Neutrophil (primary cell): ENCODE measurements around the gene CMTM6.
A peak's percentile ranks its signal among the peaks of the same experiment; 100 is the strongest.
"Not testable (repeated sequence)": the region's sequence is repeated elsewhere in the genome, so short reads cannot be mapped to it uniquely, and the experiment has no call there.

Experiments used
- H3K27ac ChIP-seq: fragments of 200-600 bp; sonication (generic); 2 replicates; pipeline ENCODE4 v1.5.1; 2016; ENCODE audit warnings: mild to moderate bottlenecking, moderate library complexity
- H3K27me3 ChIP-seq: fragments of 200-600 bp; sonication (generic); 2 replicates; pipeline ENCODE4 v1.6.0; 2016; ENCODE audit warnings: mild to moderate bottlenecking
- H3K36me3 ChIP-seq: fragments of 200-600 bp; sonication (generic); 2 replicates; pipeline ENCODE4 v1.5.1; 2017
- H3K4me1 ChIP-seq, 2 experiments: fragments of 200-600 bp in 1 of 2; sonication (generic) in 1 of 2; 1 replicate in 1 of 2; 2 replicates in 1 of 2; pipeline versions ENCODE4 v1.5.1 to v1.6.1; 2013 to 2016; ENCODE audit warnings: low read depth in 1 of 2, low read length in 1 of 2, mild to moderate bottlenecking in 1 of 2, moderate library complexity in 1 of 2; ENCODE audit not compliant: control insufficient read depth in 1 of 2, insufficient read depth in 1 of 2
- H3K4me3 ChIP-seq, 2 experiments: fragments of 200-600 bp in 1 of 2; sonication (generic) in 1 of 2; 1 replicate in 1 of 2; 2 replicates in 1 of 2; pipeline ENCODE4 v1.5.1; 2013 to 2016; ENCODE audit warnings: low read depth in 1 of 2, low read length in 1 of 2, mild to moderate bottlenecking in 1 of 2, moderate library complexity in 1 of 2
- H3K9me3 ChIP-seq: fragments of 200-600 bp; sonication (generic); 2 replicates; pipeline ENCODE4 v1.5.1; 2016
- TF ChIP-seq, protein P1 (sequence below): fragments of 200-600 bp; sonication (generic); IDR thresholded peaks from 2 replicates; pipeline ENCODE4 v1.5.1; 2016; ENCODE audit warnings: antibody characterized with exemption

The CMTM6 gene

DNA sequence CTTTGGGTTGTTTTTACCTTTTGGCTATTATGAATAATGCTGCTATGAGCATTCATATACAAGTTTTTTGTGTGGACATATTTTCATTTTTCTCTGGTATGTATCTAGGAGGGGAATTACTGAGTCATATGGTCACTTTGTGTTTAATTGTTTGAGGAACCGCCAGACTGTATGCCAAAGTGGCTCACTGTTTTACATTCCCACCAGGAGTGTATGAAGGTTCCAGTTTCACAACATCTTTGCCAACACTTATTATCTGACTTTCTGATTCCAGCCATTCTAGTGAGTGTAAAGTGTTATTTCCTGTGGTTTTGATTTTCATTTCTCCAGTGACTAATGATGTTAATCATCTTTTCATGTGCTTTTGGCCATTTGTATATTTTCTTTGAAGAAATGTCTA lies 59.2 kb downstream of the CMTM6 start:
- Histone ChIP-seq H3K36me3 (no peaks in the 10 kb centered on the region), H3K27me3 (no peaks in the 10 kb centered on the region), H3K4me1 (peaks cover 42 to 43% of the 10 kb centered on the region in 2 experiments), H3K9me3 (no peaks in the 10 kb centered on the region), H3K4me3 (no peak overlapping the region), H3K27ac (peak overlapping the region; percentile 73)
- TF ChIP-seq, protein P1, sequence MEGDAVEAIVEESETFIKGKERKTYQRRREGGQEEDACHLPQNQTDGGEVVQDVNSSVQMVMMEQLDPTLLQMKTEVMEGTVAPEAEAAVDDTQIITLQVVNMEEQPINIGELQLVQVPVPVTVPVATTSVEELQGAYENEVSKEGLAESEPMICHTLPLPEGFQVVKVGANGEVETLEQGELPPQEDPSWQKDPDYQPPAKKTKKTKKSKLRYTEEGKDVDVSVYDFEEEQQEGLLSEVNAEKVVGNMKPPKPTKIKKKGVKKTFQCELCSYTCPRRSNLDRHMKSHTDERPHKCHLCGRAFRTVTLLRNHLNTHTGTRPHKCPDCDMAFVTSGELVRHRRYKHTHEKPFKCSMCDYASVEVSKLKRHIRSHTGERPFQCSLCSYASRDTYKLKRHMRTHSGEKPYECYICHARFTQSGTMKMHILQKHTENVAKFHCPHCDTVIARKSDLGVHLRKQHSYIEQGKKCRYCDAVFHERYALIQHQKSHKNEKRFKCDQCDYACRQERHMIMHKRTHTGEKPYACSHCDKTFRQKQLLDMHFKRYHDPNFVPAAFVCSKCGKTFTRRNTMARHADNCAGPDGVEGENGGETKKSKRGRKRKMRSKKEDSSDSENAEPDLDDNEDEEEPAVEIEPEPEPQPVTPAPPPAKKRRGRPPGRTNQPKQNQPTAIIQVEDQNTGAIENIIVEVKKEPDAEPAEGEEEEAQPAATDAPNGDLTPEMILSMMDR: no peak

DNA sequence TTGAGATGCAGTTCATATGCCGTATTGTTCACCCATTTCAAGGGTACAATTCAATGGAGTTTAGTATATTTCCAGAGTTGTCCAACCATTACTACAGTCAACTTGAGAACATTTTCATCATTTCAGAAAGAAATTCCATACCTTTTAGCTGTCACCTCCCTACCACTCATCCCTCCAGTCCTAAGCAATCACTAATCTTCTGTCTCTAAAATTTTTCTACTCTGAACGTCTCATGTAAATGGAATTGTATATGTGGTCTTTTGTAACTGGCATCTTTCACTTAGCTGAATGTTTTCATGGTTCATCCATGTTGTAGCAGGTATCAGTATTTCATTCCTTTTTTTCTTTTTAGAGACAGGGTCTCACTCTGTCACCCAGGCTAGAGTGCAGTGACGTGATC lies 59.9 kb downstream of the CMTM6 start:
- Histone ChIP-seq H3K36me3 (no peaks in the 10 kb centered on the region), H3K4me3 (no peak overlapping the region), H3K9me3 (no peaks in the 10 kb centered on the region), H3K27me3 (no peaks in the 10 kb centered on the region), H3K27ac (peak overlapping the region; percentile 73), H3K4me1 (peaks cover 39 to 41% of the 10 kb centered on the region in 2 experiments)
- TF ChIP-seq, protein P1: no peak

DNA sequence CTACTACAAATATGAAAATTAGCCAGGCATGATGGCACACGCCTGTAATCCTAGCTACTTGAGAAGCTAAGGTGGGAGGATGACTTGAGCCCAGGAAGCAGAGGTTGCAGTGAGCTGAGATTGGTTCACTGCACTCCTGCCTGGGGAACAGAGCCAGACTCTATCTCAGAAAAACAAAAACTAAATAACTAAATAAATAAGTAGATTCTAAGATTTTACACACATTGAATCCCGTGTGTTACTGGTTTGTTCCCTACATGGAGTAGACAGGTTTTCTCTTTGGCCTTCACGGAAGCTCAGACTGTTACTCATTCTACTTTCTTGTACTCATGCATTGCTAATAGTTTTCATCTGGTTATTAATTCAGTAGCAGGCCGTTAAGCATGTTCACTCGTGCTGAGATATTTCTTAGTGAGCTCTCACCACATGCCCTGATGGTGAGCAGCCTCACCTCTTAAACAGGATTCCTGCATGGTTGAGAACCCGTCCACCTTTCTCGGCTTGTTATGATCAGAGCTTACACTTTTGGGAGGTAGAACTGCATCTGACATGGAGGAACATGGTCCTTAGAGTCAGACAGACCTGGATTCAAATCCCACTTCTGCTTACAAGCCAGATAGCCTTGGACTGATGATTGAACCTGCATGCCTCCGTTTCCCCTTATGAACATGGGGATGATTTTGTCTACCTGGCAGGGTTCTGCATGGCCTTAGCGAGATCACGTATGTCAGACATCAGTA lies 61.9 kb downstream of the CMTM6 start:
- H3K4me3 ChIP-seq: no peak overlapping the region
- no peaks in the 10 kb centered on the region for H3K9me3 ChIP-seq
- H3K27me3 ChIP-seq: no peaks in the 10 kb centered on the region
- H3K36me3 ChIP-seq: no peaks in the 10 kb centered on the region
- H3K4me1 ChIP-seq: peaks cover 31 to 32% of the 10 kb centered on the region in 2 experiments
- TF ChIP-seq, protein P1: no peak
- peak overlapping the region; percentile 29 for H3K27ac ChIP-seq

DNA sequence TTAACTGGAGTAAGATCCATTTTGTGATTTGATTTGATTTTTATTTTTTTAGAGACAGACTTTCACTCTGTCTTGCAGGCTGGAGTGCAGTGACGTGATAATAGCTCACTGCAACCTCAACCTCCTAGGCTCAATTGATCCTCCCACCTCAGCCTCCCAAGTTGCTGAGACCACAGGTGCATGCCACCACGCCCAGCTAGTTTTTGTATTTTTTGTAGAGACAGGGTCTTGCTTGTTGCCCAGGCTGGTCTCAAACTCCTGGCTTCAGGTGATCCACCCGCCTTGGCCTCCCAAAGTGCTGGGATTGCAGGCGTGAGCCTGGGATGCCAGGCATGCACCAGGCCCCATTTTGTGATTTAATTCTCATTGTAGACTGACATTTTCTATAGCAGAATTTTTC lies 63.2 kb downstream of the CMTM6 start:
- not testable (repeated sequence) for H3K27ac ChIP-seq, H3K4me3 ChIP-seq, H3K27me3 ChIP-seq, H3K9me3 ChIP-seq, H3K36me3 ChIP-seq
- peaks cover 31 to 32% of the 10 kb centered on the region in 2 experiments for H3K4me1 ChIP-seq

DNA sequence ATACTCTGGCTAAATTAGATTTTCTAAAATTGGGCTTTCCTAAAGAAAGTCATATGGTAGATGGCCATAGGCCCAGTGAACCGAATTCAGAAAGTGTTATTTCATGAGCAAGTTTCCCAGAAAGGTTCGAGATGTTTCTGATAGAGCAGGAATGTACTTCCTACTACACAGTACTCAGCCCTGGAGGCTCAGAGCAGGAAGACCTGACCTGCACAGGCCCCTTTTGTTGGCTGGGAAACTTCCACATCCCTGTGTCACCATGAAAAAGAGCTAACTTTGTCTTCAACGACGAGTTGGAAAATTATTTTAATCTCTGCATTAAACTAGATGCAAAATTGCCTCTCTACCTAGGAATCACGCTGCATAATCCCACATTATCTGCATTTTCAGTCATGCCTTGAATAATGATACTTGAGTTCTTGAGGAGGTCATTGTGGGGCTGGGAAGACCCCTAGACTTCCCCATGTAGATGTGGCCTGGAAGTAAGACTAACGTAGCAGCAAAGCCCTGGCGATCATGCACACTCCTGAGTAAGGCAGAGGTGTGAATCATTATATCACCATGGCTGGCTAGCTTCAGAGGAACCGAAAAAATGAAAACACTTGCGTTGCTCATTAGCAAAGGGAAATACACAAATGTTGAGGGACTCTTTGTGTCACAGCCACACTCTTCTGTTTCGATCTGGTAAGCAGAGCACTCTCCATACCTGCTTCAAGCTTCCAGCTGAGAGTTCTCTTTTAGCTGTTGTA lies 63.9 kb downstream of the CMTM6 start:
- Histone ChIP-seq H3K27me3 (no peaks in the 10 kb centered on the region), H3K4me1 (peaks cover 31 to 33% of the 10 kb centered on the region in 2 experiments), H3K9me3 (no peaks in the 10 kb centered on the region), H3K4me3 (no peak overlapping the region), H3K27ac (no peak overlapping the region), H3K36me3 (no peaks in the 10 kb centered on the region)
- TF ChIP-seq, protein P1: no peak

DNA sequence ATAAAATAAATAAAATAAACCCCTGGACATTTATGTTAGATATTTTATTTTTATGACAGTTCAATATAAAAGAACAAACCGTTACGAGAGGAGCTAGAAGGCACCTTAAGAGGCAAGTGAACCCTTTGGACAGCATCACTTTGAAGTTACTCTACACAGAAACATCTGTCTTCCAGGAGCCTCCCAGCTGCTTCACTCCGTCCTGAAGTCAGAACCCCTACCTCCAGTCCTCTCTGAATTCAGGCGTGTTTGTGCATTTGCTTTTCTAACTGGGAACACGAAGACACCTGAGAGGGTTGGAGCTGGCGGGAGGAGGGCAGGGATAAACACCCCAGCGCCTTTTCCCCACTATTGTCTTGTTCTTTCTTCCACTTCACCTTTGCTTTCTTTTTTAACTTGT lies 64.8 kb downstream of the CMTM6 start:
- Histone ChIP-seq H3K36me3 (no peaks in the 10 kb centered on the region), H3K27me3 (no peaks in the 10 kb centered on the region), H3K9me3 (no peaks in the 10 kb centered on the region), H3K4me3 (no peak overlapping the region), H3K27ac (no peak overlapping the region), H3K4me1 (peaks cover 33 to 34% of the 10 kb centered on the region in 2 experiments)
- TF ChIP-seq, protein P1: no peak
